HG03060 (cell line): Measurements from ENCODE around the gene UGT2A3.

ENCODE experiments used
- ATAC-seq: cut with Tn5 transposase; IDR thresholded peaks from one replicate; pipeline ENCODE4 v1.9.1; 2021; ENCODE audit warnings: low read depth, moderate number of reproducible peaks; ENCODE audit not compliant: unreplicated experiment

Gene UGT2A3

DNA sequence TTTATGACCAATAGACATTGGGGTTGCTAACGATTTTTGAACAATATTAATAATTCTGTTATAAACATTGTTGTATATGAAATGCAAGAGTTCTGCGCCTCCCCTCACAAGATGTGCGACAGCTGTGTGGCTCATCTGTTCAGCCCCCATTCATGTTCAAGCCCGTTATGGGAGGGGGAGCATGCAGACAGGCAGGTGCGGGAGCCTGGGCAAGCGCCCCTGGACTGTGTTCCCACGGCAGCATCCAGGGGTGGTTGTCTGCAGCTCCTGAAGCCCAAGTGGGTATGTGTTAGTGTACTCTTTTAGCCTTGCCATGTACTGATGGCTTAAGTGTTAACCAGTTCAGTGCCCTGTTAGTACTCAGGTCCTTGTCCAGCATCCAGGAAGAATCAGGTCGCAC lies 34.6 kb downstream of the UGT2A3 start:
- no peak for ATAC-seq

- ATAC-seq = no peak
Observed at GRCh38 chr4:68912807-68913206, 38.8 kb downstream of the UGT2A3 start.

DNA sequence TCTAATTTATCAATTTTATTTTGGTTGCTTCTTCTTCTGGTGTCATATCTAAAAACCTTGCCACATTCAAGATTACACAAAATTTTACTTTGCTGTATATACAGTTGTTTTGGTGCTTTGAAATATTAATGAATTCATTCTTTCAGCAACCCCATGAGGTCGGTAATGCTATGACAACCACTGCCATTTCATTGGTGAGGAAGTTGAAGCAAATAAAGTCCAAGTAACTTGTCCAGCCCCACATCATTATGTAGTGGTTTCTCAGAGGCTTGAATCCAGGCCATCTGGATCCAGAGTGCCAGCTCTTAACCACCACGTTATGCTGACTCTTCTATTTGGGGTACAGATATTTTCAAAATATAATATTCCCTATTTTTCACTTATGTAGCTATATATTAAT lies 42.2 kb downstream of the UGT2A3 start:
- ATAC-seq = no peak

GRCh38 chr4:68907788-68908700 lies 43.6 kb downstream of the UGT2A3 start:
- no peak for ATAC-seq

- no peak for ATAC-seq
Observed at GRCh38 chr4:68907245-68907644, 44.4 kb downstream of the UGT2A3 start.

- ATAC-seq = no peak
Observed at GRCh38 chr4:68906780-68907137, 44.8 kb downstream of the UGT2A3 start.

GRCh38 chr4:68905939-68906779 lies 45.4 kb downstream of the UGT2A3 start:
- ATAC-seq = no peak

- ATAC-seq = no peak
Observed at GRCh38 chr4:68905598-68905938, 46.0 kb downstream of the UGT2A3 start.

GRCh38 chr4:68904786-68905185 lies 46.8 kb downstream of the UGT2A3 start:
- ATAC-seq = no peak

DNA sequence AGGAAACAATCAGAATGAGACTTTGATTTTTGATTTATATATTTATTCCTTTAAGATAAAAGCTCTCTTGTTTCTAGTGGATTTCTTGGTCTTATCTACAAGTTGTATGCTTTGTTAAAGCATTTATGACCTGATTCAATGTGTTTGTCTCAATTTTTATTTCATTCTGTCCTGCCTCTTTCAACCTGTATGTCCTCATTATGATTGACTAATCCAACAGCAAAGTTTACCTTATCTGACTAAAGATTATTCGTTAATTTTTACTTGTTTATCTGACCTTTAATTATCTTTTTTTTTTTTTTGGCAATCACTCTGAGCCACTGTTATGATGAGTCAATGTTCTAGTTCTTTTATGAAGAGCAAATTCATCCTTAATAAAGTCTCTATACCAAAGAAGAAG lies 54.9 kb downstream of the UGT2A3 start:
- ATAC-seq = no peak

- ATAC-seq = no peak
Observed at GRCh38 chr4:68895561-68896198, 55.9 kb downstream of the UGT2A3 start.

- ATAC-seq = no peak
Observed at GRCh38 chr4:68892861-68893260, 58.7 kb downstream of the UGT2A3 start.

- no peak for ATAC-seq
Observed at GRCh38 chr4:68891678-68892077, 59.9 kb downstream of the UGT2A3 start.

DNA sequence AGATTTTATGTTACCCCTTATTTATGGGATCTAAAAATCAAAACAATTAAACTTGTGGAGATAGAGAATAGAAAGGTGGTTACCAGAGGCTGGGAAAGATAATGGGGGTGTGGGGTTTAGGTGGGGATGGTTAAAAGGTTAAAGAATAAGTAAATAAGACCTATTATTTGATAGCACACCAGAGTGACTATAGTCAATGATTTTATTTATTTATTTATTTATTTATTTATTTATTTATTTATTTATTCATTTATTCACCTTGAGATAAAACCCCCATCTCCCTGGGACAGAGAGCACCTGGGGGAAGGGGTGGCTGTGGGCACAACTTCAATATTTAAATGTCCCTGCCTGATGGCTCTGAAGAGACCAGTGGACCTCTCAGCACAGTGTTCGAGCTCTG lies 66.1 kb downstream of the UGT2A3 start:
- ATAC-seq = no peak

GRCh38 chr4:68883870-68884269 lies 67.7 kb downstream of the UGT2A3 start:
- ATAC-seq = no peak
